CD14-positive monocyte (primary cell): ENCODE measurements around the gene ARPC5L. TPM values are rescaled to one million over a fixed set of nuclear protein-coding genes. Genes with fewer than 3 reads are reported as not detected.

ENCODE experiments used
- DNase-seq, 3 donors: peaks; one replicate each; pipeline ENCODE4 v3.0.0-alpha.2; 2011 to 2022
- H2AFZ ChIP-seq: 2 replicates; pipeline ENCODE4 v1.6.0; 2012; ENCODE audit warnings: mild to moderate bottlenecking, low read depth, low read length, inconsistent platforms; ENCODE audit not compliant: insufficient read depth, poor library complexity, severe bottlenecking
- H3K27ac ChIP-seq, 2 donors: 1 replicate in 1 of 2; 2 replicates in 1 of 2; pipeline ENCODE4 v1.5.1; 2012 to 2013; ENCODE audit warnings: low read length in 2 of 2, control low read depth in 1 of 2, inconsistent platforms in 1 of 2, low read depth in 1 of 2, mild to moderate bottlenecking in 1 of 2
- H3K27me3 ChIP-seq, 2 donors: one replicate each; pipeline versions ENCODE4 v1.6.0 to v1.6.1; 2011 to 2013; ENCODE audit warnings: low read length in 2 of 2; ENCODE audit not compliant: control insufficient read depth in 2 of 2, insufficient read depth in 2 of 2
- H3K36me3 ChIP-seq, 2 donors: replicated peaks in 1 of 2; 1 replicate in 1 of 2; 2 replicates in 1 of 2; pipeline versions ENCODE4 v1.5.1 to v1.6.1; 2012 to 2013; ENCODE audit warnings: low read length in 2 of 2, control low read depth in 1 of 2, inconsistent platforms in 1 of 2, mild to moderate bottlenecking in 1 of 2; ENCODE audit not compliant: insufficient read depth in 2 of 2, control insufficient read depth in 1 of 2
- H3K4me1 ChIP-seq, 2 donors: 1 replicate in 1 of 2; 2 replicates in 1 of 2; pipeline versions ENCODE4 v1.5.1 to v1.6.1; 2012 to 2013; ENCODE audit warnings: low read length in 2 of 2, control low read depth in 1 of 2, inconsistent platforms in 1 of 2, mild to moderate bottlenecking in 1 of 2, moderate library complexity in 1 of 2; ENCODE audit not compliant: insufficient read depth in 2 of 2, control insufficient read depth in 1 of 2
- H3K4me2 ChIP-seq: replicated peaks from 2 replicates; pipeline ENCODE3; 2012; ENCODE audit warnings: low read length, moderate library complexity, mild to moderate bottlenecking; ENCODE audit not compliant: poor library complexity, severe bottlenecking; ENCODE audit errors: extremely low read depth
- H3K4me3 ChIP-seq, 3 experiments: fragments of 200-600 bp in 1 of 3; sonication (generic) in 1 of 3; replicated peaks in 1 of 3; 1 replicate in 2 of 3; 2 replicates in 1 of 3; pipeline ENCODE4 v1.5.1; 2011 to 2013; ENCODE audit warnings: low read length in 3 of 3, mild to moderate bottlenecking in 3 of 3, control low read depth in 2 of 3, low read depth in 2 of 3, inconsistent platforms in 1 of 3, moderate library complexity in 1 of 3
- H3K79me2 ChIP-seq: 2 replicates; pipeline ENCODE4 v1.6.0; 2012; ENCODE audit warnings: mild to moderate bottlenecking, control low read depth, inconsistent platforms, low read length, moderate library complexity; ENCODE audit not compliant: insufficient read depth
- H3K9ac ChIP-seq: 2 replicates; pipeline ENCODE4 v1.6.0; 2017; ENCODE audit warnings: low read length, mild to moderate bottlenecking; ENCODE audit not compliant: insufficient read depth, poor library complexity, severe bottlenecking
- H3K9me3 ChIP-seq, 2 donors: replicated peaks in 1 of 2; 1 replicate in 1 of 2; 2 replicates in 1 of 2; pipeline versions ENCODE4 v1.5.1 to v1.6.1; 2012 to 2013; ENCODE audit warnings: low read length in 2 of 2, control low read depth in 1 of 2; ENCODE audit not compliant: control insufficient read depth in 1 of 2, insufficient read depth in 1 of 2
- H4K20me1 ChIP-seq: 2 replicates; pipeline ENCODE4 v1.6.0; 2012; ENCODE audit warnings: mild to moderate bottlenecking, low read length, control low read depth, moderate library complexity; ENCODE audit not compliant: insufficient read depth
- H3K27ac Mint-ChIP-seq, 7 donors: one replicate each; pipeline ENCODE4 v1.8.0; 2020; ENCODE audit warnings: mild to moderate bottlenecking in 7 of 7, mixed read lengths in 7 of 7, moderate library complexity in 6 of 7, inconsistent platforms in 2 of 7
- H3K27me3 Mint-ChIP-seq, 3 donors: one replicate each; pipeline ENCODE4 v1.8.0; 2021 to 2022; ENCODE audit warnings: low read depth in 3 of 3, mild to moderate bottlenecking in 3 of 3, mixed read lengths in 3 of 3, moderate library complexity in 3 of 3, inconsistent platforms in 1 of 3
- H3K36me3 Mint-ChIP-seq, 2 donors: one replicate each; pipeline ENCODE4 v1.8.0; 2020; ENCODE audit warnings: mixed read lengths in 2 of 2, inconsistent platforms in 1 of 2, mild to moderate bottlenecking in 1 of 2
- H3K4me1 Mint-ChIP-seq: one replicate; pipeline ENCODE4 v1.8.0; 2020; ENCODE audit warnings: mild to moderate bottlenecking, mixed read lengths
- H3K4me3 Mint-ChIP-seq, 2 donors: one replicate each; pipeline ENCODE4 v1.8.0; 2020; ENCODE audit warnings: mild to moderate bottlenecking in 2 of 2, mixed read lengths in 2 of 2, moderate library complexity in 1 of 2
- H3K9me3 Mint-ChIP-seq, 7 donors: one replicate each; pipeline ENCODE4 v1.8.0; 2020 to 2022; ENCODE audit warnings: mixed read lengths in 7 of 7, mild to moderate bottlenecking in 6 of 7, moderate library complexity in 6 of 7, inconsistent platforms in 2 of 7
- CTCF ChIP-seq: fragments of 200-600 bp; IDR thresholded peaks from one replicate; pipeline ENCODE4 v1.8.0; 2022; ENCODE audit warnings: antibody characterized with exemption, mild to moderate bottlenecking
- WGBS: methylation state at CpG from one replicate; pipeline ENCODE4 v1.1.5; 2013; ENCODE audit warnings: missing lambda C conversion rate; ENCODE audit not compliant: insufficient coverage; 5-methylcytosine and 5-hydroxymethylcytosine counted together
- intact Hi-C, 2 donors: fragments of 100-400 bp; cut with micrococcal nuclease; formaldehyde crosslinking; loops; one replicate each; pipeline versions ENCODE4 v1.15.0 to v1.15.1; 2023
- polyA plus RNA-seq, 3 donors: library from polyadenylated mRNA; depleted of rRNA in 1 of 3; unstranded in 2 of 3; stranded (reverse) in 1 of 3; fragments of 300-500 nt in 2 of 3; fragments of >200 nt in 1 of 3; fragmentation: Illumina TruSeq in 2 of 3; gene quantifications; 1 replicate in 2 of 3; 2 replicates in 1 of 3; pipeline ENCODE4 v1.2.3, GENCODE V29; 2012 to 2021

The ARPC5L gene
- polyA plus RNA-seq, 3 donors = 16.0 to 35.2 (median 20.7) TPM

DNA sequence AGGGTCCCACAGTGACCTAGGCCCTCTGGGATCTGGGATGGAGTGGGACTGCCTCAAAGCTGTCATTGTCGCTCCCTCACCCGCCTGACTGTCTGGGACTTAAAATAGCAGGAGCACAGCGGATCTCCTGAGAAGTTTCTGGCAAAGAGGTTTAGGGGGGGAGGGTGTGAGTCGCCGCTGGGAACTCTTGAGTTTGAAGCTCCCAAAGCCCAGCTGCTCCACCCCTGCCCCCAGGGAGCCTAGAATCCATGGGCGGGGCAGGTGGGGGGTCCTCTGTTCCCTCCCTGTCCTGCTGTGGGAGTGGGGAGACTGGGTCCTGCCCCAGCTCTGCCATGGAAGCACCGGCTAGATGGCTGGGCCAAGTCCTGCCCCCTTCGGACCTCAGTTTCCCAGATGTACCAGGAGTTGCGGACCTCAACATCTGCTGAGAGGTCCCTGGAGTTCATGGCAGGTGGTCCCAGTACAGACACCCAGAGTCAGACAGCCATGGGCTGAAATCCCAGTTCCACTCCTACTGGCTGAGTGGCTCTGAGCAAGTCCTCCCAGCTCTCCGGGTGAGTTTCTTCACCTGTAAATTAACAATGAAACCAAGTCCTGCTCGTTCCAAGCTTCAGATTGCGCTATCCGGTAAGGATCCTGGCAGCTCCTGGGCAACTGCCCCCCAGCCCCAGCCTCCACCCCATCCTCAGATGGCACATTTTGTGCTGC is 9.7 kb upstream of the ARPC5L start:
- Histone ChIP-seq H2AFZ (peak overlapping the region; percentile 85), H3K4me2 (peak overlapping the region; percentile 90), H3K79me2 (no peaks in the 10 kb centered on the region), H3K36me3 (peaks cover 6 to 7% of the 10 kb centered on the region in 2 donors), H4K20me1 (peaks cover 14% of the 10 kb centered on the region), H3K4me1 (peaks cover 7 to 13% of the 10 kb centered on the region in 2 donors), H3K9ac (peak overlapping the region; percentile 44), H3K27me3 (no peaks in the 10 kb centered on the region), H3K27ac (no peak overlapping the region), H3K4me3 (peak overlapping the region in 1 of 3 experiments; percentile 73), H3K9me3 (no peaks in the 10 kb centered on the region)
- no peak for DNase-seq
- H3K4me3 Mint-ChIP-seq = peak overlapping the region in 1 of 2 donors; percentile 89
- H3K36me3 Mint-ChIP-seq = peaks cover 4 to 7% of the 10 kb centered on the region in 2 donors
- intact Hi-C loops = loop anchor here (2.0 to 5.0 kb wide), 3 partner anchors 79 to 235 kb away; no protein-coding TSS in a partner anchor
- H3K4me1 Mint-ChIP-seq = peaks cover 8% of the 10 kb centered on the region
- H3K27ac Mint-ChIP-seq = peak overlapping the region in 2 of 7 donors; percentile 13 to 42
- H3K9me3 Mint-ChIP-seq = peaks cover 0 to 2% (median 0%) of the 10 kb centered on the region in 7 donors
- 82% methylated on average over 10 of the region's 13 CpGs for WGBS
- no peak for TF ChIP-seq CTCF
- peaks cover 6 to 13% (median 6%) of the 10 kb centered on the region in 3 donors for H3K27me3 Mint-ChIP-seq

DNA sequence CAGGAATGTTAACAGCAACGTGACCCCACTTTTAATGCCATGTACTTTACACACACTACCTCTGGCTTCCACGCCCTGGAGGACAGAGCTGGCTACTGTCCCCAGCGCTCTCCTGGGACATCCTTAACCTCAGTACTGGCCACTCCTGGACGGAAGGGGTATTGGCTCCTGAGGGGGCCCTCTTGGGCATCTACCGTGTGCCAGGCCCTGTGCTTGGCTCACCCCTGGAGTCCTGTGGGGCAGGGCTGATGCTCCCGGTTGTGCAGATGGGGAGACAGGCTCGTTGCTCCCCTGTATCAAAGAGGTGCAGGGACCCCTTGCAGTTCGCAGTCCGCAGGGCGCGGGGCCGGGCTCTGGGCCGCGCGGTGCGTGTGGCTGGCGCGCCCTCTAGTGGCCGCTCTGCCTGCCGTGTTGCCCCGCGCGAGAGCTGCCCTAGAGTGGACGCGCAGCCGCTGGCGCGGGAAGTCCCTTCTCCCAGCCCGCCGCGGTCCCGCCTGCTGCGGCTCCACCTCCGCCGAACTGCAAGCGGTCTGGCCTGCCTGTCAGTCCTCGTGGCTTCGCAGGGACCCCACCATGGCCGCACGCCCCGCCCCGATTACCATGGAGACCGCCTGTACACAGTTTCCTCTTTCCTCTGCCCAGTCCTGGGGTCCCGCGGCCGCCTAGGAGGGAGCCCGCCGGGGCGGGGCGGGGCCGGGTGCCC is 8.9 kb upstream of the ARPC5L start, which contains the start of gene WDR38:
Gene WDR38, plus strand, starts transcription at position 632 of the 703 bp plus-strand sequence. CDS start 72 bp downstream, outside the sequence.
- peaks cover 0 to 2% (median 0%) of the 10 kb centered on the region in 7 donors for H3K9me3 Mint-ChIP-seq
- H3K27ac ChIP-seq = no peak within 1 kb of the TSS
- peak; percentile 73 for DNase-seq
- peak within 1 kb of the TSS; percentile 90 for H3K4me2 ChIP-seq
- H3K4me1 Mint-ChIP-seq = peaks cover 8% of the 10 kb centered on the region
- peak within 1 kb of the TSS; percentile 85 for H2AFZ ChIP-seq
- intact Hi-C loops = loop anchor here (1.0 to 5.0 kb wide), 5 partner anchors 79 to 236 kb away; no protein-coding TSS in a partner anchor
- H3K79me2 ChIP-seq = no peaks in the 10 kb centered on the region
- peaks cover 21% of the 10 kb centered on the region for H4K20me1 ChIP-seq
- H3K4me1 ChIP-seq = peaks cover 7 to 13% of the 10 kb centered on the region in 2 donors
- peak; percentile 100 for TF ChIP-seq CTCF
- H3K4me3 Mint-ChIP-seq = peak within 1 kb of the TSS; percentile 78 to 89
- peaks cover 11 to 14% of the 10 kb centered on the region in 2 donors for H3K36me3 Mint-ChIP-seq
- no peaks in the 10 kb centered on the region for H3K27me3 ChIP-seq
- H3K27me3 Mint-ChIP-seq = peaks cover 6 to 13% (median 6%) of the 10 kb centered on the region in 3 donors
- 2% methylated on average over 51 of the region's 51 CpGs for WGBS
- peaks cover 13 to 14% of the 10 kb centered on the region in 2 donors for H3K36me3 ChIP-seq
- H3K9ac ChIP-seq = peak within 1 kb of the TSS; percentile 44
- H3K27ac Mint-ChIP-seq = peak within 1 kb of the TSS in 3 of 7 donors; percentile 26 to 42 (median 30)
- no peaks in the 10 kb centered on the region for H3K9me3 ChIP-seq
- peak within 1 kb of the TSS; percentile 26 to 73 (median 31) for H3K4me3 ChIP-seq
